NCI-H510A (cell line): ENCODE results near the gene TEX44.
"Not testable (repeated sequence)": the region's sequence is repeated elsewhere in the genome, so short reads cannot be mapped to it uniquely, and the experiment has no call there.

ENCODE experiments used
- DNase-seq: peaks from one replicate; lab custom pipeline; 2025; lab: John Stamatoyannopoulos, UW

The TEX44 gene

DNA sequence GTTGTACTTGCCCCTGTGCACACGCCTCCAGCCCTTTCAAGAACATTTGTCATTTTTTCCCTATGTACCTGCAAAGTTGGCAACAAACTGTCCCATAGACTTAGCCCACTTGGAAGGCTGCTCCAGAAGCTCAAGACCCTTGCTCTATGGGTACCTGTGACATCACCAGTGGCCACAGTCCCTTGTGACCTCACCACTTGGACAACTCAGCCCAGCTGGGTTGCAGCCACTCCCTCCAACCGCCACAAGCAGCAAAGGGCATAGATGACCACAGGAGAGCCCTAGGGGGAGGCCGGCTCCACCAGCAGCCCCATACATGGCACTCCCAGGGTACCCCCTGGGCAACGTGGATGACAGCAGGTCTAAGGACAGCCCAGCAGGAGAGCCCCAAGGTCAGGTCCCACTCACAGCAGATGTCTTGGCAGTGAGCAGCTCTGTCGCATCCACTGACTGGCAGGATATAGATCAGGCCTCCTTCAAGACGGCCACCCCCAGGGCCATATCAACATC is at the start of gene TEX44:
Gene TEX44, plus strand, starts transcription at position 229 of the 510 bp plus-strand sequence. Its CDS starts 88 bp downstream, at position 317.
- DNase-seq = no peak

GRCh38 chr2:231545105-231545902 is 47.4 kb upstream of the TEX44 start:
- no peak for DNase-seq

- DNase-seq = no peak
Measured at GRCh38 chr2:231546014-231546715, 46.5 kb upstream of the TEX44 start.

DNA sequence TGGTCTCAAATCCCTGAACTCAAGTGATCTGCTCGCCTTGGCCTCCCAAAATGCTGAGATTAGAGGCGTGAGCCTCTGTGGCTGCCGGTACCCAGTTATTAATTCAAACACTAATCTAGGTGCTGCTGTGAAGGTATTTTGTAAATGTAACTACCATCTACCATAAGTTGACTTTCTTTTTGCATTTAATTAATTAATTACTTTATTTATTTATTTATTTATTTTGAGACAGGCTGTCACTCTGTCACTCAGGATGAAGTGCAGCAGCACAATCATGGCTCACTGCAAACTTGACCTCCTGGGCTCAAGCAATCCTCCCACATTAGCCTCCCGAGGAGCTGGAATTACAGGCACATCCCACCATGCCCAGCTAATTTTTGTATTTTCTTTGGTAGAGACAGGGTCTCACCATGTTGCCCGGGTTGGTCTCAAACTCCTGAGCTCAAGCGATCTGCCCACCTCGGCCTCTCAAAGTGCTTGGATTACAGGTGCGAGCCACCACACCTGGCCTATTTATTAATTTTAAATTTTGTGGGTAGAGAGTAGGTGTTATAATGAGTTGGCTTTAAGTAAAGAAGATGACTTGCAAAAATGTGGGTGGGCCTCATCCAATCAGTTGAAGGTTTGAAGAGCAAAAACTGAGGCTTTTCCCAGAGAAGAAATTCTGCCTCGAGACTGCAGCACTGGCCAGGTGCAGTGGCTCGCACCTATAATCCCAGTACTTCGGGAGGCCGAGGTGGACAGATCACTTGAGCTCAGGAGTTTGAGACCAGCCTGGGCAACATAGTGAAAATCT is 45.2 kb upstream of the TEX44 start:
- no peak for DNase-seq

- DNase-seq = no peak
Measured at GRCh38 chr2:231548752-231549151, 43.9 kb upstream of the TEX44 start.

DNA sequence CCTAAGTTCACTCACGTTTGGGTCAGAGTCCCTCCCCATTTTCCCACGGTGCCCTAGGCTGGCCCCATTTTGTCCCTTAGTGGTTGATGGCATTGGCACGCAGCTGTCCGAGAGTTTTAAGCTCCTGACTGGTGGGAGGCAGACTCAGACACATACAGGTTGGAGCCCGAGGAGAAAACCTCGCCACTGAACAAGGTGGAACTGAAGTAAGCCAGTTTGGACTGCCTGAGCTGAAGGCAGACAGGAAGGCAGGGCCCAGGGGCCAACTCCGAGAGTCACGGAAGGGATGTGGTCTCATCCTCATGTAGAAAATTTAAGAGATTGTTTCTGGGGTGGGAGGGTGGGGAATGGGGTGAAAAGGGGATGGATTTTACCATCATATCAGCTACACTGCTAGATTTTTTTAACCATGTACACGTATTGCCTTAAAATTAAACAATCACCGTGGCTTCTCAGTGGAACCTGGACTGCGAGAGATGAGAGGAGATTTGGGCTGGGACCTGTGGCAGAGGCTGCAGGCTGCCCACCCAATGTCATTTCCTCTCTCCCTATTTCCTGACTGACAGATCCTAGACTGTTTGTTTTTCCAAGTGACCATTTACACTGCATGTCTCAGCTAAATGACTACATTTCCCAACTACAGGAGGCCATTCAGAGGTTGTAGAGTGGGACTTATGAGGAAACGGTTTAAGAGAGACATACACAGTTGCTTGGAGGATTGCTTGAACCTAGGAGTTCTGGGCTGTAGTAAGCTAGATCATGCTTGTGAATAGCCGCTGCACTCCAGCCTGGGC is 43.0 kb upstream of the TEX44 start:
- DNase-seq = no peak

DNA sequence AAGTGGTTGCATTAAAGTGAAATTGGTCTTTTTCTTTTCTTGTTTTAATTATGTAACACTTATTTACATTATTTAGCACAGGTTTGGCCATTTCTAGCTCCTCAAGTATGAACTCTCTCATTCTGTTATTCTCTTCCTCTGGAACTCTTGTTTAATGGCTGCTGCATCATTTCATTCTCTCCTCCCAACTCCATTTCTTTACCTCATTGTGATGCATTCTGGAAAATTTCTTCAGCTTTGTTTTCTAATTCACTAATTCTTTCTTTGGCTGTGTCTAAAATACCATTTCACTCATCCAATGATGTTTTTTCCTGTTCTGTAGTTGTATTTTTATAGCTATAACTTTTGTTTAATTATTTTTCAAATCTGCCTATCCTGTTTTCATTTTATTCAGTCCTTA is 39.9 kb upstream of the TEX44 start:
- no peak for DNase-seq

GRCh38 chr2:231554327-231554726 is 38.3 kb upstream of the TEX44 start:
- DNase-seq = no peak

GRCh38 chr2:231554748-231555545 is 37.7 kb upstream of the TEX44 start:
- no peak for DNase-seq

GRCh38 chr2:231556496-231556895 is 36.2 kb upstream of the TEX44 start:
- not testable (repeated sequence) for DNase-seq

DNA sequence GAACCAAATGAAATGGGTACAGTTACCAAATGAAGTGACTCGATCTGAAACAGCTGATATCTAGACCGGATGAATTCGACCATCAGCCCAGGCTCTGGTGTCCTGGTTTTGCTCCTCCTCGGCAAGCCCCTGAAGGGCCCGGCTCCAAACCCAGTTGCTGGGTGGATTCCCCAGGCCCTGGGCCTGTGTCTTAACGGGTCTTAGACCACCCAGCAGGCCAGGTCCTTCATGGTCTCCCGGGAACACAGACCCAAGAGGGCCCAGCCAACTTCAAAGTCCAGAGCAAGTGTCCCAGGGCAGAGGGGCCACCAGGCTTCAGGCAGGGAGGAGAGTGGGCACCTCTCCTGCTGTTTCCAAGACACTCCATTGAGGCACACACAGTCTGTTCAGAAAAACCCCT is 35.7 kb upstream of the TEX44 start:
- DNase-seq = no peak

DNA sequence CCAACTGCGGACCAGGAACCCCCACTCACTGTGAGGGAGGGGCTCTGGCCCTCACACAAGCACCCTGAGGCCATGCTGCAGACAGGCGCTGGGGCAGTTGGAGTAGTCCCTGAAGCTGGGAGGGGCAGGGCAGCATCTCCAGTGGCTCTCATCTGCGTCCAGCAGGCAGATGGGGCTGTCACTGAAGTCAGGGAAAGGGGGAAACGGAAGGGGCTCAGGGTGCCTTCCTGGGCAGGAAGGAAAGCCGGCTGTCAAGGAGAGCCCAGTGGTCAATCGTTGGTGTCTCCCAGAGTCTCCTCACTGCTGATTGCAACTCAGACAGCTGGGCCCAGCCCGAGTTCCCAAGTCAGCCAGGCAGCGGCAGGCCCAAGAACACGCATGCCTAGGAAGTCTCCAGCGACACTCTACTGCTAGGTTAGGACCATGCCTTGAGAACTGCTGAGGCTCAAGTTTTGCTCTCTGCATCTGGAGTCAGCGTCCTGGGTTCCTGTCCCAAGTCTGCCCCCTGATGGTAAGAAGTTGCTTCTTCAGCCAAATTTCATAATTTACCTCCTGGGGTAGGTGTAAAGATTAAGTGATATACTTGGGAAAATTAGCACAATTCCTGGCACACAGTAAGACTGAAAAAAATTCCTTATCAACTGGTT is 35.0 kb upstream of the TEX44 start:
- DNase-seq = peak; percentile 50

GRCh38 chr2:231563378-231563961 is 29.2 kb upstream of the TEX44 start:
- DNase-seq = peak; percentile 58

DNA sequence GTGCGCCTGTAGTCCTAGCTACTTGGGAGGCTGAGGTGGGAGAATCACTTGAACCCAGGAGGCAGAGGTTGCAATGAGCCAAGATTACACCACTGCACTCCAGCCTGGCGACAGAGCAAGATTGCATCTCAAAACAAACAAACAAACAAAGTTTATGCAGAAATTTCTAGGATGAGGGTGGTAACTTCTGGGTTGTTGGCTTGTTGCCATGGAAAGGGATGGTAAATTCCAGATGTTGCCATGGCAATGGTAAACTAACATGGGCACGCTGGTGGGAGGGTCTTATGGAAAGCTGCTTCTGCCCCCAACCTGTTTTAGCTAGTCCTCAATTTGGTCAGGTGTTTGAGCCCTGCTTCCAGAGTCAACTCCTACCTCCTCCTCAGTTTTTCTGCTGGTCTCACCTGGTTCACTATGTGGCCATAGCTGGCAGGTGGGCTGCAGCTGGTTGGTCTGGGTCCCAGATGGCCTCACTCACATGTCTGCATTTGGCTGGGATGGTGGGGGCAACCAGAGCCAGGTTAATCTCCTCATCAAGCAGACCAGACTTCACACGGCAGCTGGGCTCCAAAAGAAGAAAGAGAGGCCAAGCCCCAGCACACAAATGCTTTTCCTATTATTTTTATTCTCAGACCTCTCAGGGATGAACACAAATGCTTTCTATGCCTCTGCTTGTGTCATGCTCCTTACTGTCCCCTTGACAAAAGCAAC is 26.6 kb upstream of the TEX44 start:
- no peak for DNase-seq

- DNase-seq = no peak
Measured at GRCh38 chr2:231567159-231567558, 25.5 kb upstream of the TEX44 start.

- no peak for DNase-seq
Measured at GRCh38 chr2:231568098-231568784, 24.4 kb upstream of the TEX44 start.

GRCh38 chr2:231568785-231569435 is 23.8 kb upstream of the TEX44 start:
- no peak for DNase-seq

GRCh38 chr2:231570915-231571314 is 21.7 kb upstream of the TEX44 start:
- DNase-seq = not testable (repeated sequence)
